GM12874 (cell line): ENCODE results near the gene RGMB.

Experiments used
- TF ChIP-seq, protein P1 (sequence below): IDR thresholded peaks from 2 replicates; pipeline ENCODE4 v1.5.1; 2011; ENCODE audit warnings: low read depth, mild to moderate bottlenecking, control low read depth, low read length, moderate library complexity; ENCODE audit not compliant: insufficient read depth

Gene RGMB

DNA sequence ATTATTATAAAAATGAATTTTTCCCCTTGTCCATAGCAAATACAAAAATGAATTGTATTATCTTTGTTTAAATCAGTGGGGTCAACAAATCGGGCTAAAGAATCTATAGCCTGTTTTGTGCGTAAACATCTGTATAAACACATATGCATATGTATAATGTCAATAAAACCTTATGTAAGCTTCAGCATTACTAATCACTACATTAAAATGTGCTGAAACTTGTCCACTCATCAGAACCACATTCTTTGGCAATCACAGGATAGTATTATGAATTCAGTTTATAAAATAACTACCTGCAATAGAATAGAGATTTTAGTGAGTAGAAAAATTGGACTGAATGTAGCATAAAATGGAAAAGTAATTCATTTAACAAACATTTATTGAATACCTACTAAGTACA lies 30.6 kb downstream of the RGMB start:
- TF ChIP-seq, protein P1, sequence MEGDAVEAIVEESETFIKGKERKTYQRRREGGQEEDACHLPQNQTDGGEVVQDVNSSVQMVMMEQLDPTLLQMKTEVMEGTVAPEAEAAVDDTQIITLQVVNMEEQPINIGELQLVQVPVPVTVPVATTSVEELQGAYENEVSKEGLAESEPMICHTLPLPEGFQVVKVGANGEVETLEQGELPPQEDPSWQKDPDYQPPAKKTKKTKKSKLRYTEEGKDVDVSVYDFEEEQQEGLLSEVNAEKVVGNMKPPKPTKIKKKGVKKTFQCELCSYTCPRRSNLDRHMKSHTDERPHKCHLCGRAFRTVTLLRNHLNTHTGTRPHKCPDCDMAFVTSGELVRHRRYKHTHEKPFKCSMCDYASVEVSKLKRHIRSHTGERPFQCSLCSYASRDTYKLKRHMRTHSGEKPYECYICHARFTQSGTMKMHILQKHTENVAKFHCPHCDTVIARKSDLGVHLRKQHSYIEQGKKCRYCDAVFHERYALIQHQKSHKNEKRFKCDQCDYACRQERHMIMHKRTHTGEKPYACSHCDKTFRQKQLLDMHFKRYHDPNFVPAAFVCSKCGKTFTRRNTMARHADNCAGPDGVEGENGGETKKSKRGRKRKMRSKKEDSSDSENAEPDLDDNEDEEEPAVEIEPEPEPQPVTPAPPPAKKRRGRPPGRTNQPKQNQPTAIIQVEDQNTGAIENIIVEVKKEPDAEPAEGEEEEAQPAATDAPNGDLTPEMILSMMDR = no peak

- TF ChIP-seq, protein P1 = no peak
Measured at GRCh38 chr5:98805070-98805469, 31.6 kb downstream of the RGMB start.

DNA sequence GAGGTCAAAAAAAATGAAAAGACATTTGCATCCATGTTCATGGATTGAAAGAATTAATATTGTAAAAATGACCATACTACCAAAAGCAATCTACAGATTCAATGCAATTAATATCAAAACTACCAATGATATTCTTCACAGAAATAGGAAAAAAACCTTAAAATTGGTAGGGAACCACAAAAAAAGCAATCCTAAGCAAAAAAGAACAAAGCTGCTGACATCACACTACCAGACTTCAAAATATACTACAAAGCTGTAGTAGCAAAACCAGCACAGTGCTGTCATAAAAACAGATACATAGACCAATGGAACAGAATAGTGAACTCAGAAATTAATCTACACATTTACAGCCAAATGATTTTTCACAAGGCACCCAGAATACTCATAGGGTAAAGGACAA lies 34.3 kb downstream of the RGMB start:
- TF ChIP-seq, protein P1 = no peak

DNA sequence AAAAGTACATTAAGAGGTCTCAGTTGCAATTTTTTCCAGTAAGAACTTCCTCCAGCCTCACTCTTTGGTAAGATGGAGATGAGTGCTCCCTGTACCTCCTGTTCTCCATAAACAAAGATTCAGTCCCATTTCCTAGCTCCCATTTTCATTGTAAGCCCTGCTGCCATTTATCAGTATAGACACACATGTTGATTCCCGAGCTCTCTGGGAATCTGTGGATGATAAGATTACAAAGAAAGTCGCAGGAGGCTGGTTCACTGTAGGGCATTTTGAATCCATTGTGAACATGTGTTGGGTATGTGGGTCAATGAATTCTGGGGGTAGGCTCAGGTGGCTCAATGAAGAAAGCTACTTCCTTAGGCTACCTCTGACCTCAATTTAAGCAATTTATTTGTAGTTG lies 36.7 kb downstream of the RGMB start:
- TF ChIP-seq, protein P1 = no peak

DNA sequence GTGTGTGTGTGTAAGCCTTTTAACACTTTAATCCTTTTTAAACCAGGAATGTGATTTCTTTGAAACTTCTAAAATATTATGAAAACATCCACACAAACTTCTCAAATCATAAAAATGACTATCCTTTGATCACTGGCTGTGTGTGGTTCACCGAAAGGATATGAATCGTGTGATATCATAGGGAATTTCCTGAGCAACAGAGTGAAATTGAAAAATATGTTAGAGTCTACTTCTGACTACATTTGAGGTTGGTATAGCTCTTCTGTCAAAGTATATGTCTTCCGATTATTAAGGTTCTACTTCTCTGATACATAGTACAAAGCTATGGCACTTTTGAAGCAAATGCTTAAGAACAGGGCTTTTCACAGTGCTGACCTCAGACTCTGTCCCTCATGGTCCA lies 40.3 kb downstream of the RGMB start:
- TF ChIP-seq, protein P1 = no peak

- TF ChIP-seq, protein P1 = no peak
Measured at GRCh38 chr5:98816582-98817222, 43.2 kb downstream of the RGMB start.

- TF ChIP-seq, protein P1 = no peak
Measured at GRCh38 chr5:98825582-98826375, 52.3 kb downstream of the RGMB start.
